GM18870 (cell line): ENCODE measurements around the gene RUNX1.
"Not testable (repeated sequence)": the region's sequence is repeated elsewhere in the genome, so short reads cannot be mapped to it uniquely, and the experiment has no call there.

Experiments used
- ATAC-seq: cut with Tn5 transposase; IDR thresholded peaks from one replicate; pipeline ENCODE4 v1.9.1; 2021; ENCODE audit warnings: moderate library complexity; ENCODE audit not compliant: unreplicated experiment

RUNX1 gene

DNA sequence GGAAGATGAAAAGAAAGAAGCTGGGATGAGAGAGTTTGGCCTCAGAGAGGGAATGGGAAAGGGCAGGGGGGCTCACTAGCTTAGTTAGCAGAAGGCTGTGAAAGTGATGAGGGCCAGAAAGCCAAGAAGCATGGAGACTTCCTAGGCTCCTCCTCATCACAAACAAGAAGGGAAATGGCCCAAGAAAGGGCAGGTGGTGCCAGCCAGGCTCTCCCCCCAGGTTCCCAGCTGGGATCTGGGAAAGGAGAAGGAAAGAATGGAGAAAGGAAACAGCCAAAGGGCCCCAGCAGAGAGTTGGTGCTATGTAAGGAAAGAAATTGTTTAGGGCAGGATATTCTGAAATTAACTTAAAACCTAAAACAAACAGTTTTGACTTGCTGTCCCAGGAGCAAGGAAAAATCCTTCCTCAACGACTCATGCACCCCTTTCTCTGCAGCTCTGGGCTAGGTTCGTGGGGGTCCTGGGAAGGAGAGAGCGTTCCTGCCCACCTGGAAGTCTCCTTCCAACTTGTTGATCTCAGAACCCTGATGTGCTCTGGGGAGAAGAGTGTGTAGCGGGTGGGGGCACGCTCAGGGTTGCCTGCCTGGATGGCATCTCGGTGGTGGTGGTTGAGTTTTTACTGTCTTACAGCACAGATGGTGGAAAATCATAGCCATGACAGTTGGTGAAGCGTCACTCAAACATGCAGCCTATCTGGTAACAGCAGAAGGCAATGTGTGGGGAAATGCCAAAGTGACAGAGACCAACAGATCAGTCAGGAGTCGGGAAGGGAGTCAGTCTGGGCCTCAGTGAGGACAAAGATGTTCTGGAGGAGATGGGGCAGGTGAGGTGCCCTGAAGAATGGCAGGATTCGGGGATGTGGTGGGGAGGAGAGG, 233.0 kb downstream of the RUNX1 start:
- no peak for ATAC-seq

DNA sequence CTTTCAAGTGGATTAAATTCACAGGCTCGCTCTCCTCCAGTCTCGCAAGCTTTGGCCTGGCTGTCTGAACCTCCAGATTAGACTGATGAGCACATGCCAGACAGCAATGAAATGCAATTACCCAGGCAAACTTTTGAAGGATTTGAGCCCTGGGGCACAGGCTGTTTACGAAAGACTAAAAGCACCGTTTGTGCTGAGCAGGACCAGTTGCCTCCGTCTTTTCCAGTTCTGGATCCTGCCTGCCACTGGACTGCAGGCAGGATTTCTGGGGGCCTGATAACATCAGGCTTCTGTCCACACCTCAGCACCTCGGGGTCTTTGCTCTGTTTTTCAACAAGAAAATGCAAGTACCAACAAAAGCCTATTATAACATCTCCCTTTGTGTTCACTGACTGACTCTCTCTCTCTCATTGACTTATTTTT, 234.6 kb downstream of the RUNX1 start:
- ATAC-seq, result no peak

DNA sequence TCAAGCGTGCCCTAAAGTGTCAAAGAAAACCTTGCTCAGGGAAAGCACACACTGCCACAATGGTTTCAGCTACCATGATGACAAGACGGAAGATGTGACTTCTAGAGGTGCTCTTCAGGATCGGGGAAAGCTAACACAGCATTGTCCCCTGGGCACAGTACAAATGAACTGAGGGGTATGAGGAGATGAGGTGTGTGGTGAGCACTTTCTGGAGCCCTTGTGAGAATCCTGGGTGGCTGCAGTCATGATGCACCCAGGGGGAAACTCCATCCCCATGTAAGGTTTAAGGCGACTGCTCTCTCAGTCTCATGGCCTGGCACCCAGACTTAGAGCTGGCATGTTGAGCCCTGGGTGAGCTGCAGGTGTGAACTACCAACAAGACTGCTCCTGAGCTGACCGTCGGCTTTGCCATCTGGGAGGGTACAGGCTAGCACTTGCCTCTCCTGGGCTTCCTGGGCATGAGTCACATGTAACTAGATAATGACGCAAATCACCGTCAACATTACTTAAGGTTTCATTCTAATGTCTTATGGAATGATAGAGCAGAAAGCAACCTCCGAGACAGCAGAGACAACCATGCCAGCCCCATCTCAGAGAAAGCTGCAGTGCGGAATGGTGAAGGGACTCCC, 235.7 kb downstream of the RUNX1 start:
- ATAC-seq, result no peak

DNA sequence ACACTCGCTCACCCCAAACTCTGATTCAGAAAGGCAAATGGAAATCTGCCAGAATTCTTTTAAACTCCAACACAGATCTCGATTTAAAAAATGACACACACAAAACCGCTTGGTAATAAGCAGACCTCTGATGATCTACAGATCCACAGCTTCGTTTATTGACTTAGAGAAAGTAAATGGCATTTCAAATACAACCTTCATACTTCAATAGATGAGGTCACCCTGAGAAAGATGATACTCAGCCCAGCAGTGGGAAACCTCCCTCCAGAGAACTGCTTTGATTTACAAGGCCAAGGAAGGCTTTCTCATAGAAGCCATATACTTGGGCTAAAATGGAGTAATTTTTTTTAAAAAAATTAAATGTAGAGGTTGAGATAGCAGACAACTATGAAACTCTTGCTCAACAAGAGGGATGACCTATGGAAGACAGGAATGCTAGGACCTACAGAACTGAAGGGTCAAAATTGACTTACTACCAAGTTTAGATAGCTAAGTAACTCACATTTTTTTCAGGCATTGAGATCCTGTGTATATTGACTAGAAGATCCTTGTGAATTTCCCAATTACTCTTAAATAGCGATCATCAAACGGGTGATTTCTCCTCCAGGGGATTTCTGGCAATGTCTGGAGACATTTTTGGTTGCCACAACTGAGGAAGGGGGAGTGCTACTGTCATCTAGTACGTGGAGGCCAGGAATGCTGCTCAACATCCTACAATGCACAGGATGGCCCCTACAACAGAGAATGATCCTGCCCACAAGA, 236.4 kb downstream of the RUNX1 start:
- no peak for ATAC-seq

DNA sequence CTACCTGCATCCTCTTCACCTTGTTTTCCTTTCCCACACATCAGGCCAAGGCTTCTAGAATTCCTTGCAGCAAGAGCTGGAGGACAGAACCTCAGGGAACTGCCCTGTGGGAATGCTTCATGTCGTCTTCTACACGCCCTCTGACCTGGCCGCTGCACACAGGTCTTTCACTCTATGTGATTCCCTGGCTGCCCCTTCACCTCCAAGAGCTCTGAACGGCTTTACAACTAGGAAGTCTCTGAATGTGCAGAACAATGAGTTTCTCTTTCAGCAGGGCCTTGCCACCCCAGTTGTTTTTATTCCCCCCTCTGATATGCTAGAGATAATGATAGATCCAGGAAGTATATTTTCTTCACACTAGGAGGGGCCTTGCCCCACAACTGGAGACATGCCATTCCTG, 237.7 kb downstream of the RUNX1 start:
- no peak for ATAC-seq

DNA sequence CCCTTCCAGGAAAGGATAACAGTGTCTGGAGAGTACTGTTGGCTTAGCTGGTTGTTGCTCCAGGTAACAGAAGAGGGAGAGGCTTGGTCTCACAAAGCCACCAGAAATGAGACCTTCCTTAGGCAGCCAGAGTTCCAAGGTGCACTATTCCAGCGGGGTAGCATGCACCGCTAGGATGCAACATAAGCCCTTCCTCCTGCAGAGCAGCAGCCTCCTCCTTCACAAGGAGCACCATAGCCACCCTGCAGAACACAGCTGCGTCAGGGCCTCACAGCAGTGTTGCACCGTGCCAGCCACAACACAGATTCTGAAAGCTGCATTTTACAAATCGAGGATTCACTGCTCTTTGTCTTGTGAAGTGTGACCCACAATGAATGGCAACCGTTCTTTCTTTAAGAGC, 238.3 kb downstream of the RUNX1 start:
- ATAC-seq, result no peak

DNA sequence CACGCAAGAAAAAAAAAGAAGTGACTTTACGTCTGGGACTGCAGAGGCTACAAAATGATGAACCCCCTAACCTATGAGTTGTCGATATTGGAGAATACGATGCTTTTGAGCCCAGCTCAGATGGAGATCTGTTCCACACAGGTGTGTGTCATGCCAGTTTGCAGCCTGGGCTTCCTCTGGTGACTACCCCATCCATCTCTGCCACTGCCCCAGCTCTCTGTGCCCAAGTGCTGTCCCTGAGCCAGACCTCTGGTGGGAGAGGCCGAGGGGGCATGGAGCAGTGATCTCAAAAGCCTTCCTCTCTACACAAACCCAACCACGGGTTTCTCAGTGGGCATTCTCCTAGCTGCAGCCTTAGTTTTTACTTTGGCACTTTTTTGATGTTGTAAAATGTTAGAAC, 239.3 kb downstream of the RUNX1 start:
- ATAC-seq, result no peak

DNA sequence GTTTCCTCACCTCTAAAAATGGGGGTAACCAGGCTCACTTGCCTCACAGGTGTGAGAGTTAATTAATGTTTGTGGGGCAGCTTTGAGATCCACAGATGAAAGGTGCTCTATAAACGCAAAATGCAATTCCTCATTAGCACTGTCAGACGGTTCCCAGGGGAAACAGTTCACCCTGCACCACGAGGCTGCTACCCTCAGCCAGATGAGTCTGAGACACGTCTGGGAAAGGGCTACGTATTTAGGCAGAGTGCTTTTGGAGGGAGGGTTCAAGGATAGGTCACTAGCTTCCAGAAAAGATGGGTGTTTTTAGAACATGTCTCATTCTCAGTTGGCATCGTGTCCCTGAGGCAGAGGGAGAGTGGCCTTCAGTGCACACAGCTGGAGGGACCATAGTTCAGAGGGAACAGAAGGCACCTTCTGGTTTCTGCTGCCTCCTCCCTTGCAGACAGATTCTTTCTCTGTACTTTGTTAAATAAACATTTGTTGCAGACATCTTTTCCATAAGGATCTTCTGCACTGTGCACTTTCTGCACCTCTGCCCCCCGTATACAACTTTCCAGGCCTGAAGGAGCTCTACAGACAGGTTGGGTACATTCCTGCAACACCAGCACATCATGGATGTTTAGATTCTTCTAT, 240.4 kb downstream of the RUNX1 start:
- ATAC-seq, result no peak

DNA sequence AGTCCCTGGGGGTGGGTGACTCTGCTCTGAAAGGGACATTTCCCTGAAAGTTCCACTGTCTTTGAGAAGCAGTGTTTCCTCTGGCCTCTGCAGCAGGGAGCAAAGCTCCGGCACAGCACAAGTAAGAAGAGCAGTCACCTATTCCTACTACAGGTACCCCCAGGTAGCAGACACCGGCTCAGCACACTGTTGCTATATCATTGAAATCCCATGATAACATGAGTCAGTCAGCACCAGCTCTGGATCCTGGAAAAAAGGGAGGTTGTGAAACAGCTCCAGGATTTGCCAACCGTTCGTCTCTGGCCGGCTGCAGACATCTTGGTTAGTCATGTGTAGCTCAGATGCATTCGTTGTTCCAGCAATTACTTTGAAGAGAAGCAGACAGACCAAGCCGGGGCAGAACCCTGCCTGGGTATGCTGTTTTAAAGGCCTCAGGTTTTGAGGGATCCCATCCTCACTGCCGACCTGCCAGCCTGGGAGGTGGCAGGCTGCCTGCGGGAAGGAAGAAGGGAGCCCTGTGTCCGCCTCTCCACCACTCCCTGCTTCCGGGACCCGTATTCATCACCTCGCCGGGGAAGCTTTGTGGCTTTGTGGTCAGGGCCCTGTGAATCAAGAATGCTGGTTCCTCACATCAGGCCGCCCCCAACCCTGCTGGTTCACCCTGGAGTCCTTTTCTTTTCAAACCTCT, 241.1 kb downstream of the RUNX1 start:
- no peak for ATAC-seq

DNA sequence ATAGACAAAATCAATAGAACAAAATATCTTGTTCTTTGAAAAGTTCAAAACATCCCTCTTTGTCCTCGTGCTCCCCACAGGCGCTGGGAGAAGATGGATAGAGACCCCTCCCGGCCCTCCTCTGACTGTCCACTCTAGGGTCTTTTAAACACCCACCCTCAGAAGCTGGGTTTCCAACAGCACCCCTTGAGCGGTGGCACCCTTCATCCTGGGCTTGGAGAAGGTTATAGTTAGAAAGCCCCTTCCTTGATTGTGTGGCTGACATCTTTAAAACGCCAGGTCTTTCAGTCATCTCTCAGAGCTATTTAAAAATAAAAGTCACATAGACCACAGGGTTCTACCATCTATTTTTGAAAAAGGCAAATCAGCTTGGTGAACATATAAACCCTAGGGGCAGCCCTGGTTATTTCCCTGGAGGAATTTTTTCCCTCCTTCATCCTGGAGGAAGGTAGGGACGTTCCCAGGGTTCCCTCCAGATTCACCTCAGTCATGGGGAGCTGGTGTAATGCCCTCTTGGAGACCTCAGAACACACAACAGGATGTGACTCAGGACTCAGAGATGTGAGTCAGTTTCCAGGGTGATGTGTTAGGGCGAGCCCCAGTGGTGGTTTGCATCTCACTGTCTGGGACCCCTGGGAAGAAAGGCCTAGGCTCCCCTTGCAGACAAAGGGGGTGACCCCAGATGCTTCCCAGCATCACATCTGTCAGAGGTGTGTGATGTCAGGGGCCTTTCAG, 241.8 kb downstream of the RUNX1 start:
- no peak for ATAC-seq

DNA sequence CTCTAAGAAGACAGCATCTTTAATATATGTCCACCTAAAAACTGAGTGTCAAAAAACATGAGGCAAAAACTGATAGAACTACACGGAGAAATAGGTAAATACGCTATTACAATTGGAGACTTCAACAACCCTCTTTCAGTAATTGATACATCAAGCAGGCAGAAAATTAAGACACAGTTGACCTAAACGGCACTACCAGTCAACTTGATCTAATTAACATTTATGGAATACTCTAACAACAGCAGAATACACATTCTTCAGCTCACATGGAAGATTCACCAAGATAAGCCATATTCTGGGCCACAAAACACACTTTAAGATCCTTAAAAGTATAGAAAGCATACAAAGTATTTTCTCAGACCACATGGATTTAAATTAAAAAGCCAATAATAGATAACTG, 242.7 kb downstream of the RUNX1 start:
- no peak for ATAC-seq

DNA sequence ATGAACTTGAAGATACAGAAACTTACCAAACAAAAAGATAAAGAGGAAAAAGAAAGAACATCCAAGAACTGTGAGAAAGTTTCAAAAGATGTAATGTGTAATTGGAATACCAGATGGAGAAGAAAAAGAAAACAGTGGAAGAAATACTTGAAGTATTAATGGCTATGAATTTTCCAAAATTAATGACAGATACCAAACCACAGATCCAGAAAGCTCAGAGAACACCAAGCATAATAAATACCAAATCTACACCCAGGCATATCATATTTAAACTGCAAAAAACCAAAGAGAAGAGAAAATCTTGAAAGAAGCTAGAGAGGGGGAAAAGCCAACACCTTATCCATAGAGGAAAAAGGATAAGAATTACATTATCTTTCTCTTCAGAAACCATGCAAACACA, 243.9 kb downstream of the RUNX1 start:
- no peak for ATAC-seq

DNA sequence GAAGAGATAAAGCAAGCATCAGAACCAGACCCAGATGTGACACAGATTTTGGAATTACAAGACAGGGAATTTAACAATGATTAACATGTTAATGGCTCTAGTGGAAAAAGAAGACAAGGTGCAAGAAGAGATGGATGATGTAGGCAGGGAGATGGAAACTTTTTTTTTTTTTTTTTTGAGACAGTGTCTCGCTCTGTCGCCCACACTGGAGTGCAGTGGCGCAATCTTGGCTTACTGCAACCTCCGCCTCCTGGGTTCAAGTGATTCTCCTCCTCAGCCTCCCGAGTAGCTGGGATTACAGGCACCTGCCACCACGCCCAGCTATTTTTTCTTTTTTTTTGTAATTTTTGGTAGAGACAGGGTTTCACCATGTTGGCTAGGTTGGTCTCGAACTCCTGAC, 244.5 kb downstream of the RUNX1 start:
- not testable (repeated sequence) for ATAC-seq

DNA sequence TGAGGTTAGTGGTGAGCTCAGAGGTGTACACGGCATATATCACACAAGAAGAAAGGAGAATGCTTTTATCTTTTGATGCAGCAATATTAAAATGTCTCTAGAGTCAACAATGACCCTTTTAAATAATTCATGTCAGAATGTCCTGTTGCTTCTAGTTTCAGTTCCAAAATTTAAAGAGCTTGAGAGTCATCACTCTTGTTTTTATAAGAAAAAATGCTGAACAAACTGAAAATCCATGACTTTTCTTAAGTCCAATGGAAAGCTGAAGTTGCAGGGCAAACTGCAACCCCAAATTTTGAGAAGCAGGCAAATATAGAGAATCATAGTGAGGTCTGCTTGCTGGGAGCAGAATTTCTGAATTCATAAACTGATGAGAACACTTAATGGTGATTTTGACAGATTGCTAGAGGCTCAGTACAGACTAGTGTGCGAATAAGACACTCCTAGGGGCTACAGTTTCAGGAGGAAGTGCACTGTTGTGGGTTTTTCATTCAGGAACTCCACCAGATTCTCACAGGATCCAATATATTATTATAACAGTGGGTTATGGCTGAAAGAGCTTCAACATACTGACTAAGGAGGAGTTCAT, 245.2 kb downstream of the RUNX1 start:
- no peak for ATAC-seq

DNA sequence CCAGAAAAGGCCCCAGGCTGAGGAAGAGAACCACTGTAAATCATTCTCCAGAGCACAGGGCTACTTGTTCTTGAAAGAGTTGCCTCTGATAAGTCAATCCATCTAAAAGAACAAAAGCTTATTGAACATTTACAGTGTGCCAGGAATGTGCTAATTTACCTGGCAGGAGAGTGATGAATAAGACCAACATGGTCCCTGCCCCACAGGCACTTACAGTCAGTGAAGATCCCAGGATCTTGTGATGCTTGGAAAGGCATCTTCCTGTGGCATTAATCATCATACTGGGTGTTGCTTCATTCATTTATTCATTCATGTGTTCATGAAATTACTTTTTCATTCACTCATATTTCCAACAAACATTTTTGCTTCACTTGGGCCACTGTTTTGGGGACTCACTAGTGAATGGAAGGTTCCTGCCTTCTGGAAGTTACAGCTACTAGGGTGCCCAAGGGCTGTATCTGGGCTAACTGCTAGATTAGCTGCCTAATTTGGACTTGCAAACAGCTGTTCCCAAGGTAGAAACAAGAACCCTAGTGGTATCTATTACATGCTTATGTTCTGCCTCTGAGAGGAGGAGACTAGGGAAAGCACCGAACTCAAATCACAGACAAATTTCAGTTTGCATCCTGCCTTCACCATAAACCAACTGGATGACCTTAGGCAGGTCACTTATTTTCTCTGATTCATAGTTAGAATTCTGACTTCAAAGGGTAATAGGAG, 246.8 kb downstream of the RUNX1 start:
- no peak for ATAC-seq

DNA sequence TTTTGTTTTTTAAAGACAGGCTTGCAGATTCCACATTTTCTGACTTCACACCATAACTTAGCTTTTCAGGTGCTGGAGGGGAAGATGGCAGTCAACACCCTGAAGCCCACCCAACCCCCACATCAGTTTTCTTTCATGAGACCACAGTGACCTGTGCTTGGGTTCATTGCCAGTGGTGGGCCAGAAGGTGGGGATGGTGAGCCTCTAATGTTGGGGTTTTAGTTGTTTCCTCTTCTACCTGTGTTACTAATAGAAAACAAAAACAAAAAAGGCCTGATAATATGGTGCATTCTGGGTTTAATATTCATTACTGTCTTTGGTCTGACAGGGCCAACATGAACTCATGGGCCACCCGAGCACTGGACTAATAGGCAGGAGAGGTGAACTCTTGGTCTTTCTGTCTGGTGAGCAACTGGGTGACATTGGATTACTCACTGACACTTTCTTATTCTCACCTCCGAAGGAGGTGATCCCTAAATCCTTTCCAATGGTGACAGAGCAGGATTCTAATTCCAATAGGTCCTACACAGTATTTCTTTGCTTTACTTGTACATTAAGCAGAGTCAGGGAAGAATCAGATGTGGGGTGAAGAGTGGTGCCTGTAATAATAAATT, 247.5 kb downstream of the RUNX1 start:
- ATAC-seq, result no peak

DNA sequence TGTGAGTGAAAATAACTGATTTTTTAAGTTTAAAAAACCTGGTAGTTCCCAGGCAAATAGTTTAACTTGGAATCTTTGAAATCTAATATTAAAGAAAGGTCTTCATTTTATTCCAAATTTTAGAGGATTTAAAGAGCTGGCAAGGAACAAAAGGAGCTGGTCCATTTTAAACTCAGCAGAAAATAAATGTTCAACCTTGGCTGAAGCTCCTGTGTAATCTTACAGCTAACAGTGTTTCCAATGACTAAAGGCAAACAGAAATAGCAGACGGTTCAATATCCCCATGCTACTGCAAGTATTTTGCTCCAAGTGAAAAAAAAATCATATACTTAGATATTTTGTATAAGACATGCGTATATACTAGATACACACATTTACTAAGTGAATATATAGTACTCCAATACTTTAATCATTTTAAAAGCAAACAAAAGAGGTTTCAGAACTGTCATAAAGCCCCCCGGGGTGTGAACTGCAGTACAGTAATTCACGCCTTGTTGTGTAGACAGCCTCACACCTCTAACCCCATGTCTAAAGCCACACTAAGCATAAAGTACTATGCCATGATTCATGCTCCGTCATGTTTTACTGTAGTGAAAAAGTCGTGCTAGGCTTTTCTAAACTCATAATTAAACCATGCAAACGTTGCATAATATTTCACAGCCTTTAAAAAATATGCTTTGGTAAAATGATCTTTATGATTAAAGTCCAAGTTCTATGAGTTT, 248.1 kb downstream of the RUNX1 start:
- ATAC-seq, result no peak

DNA sequence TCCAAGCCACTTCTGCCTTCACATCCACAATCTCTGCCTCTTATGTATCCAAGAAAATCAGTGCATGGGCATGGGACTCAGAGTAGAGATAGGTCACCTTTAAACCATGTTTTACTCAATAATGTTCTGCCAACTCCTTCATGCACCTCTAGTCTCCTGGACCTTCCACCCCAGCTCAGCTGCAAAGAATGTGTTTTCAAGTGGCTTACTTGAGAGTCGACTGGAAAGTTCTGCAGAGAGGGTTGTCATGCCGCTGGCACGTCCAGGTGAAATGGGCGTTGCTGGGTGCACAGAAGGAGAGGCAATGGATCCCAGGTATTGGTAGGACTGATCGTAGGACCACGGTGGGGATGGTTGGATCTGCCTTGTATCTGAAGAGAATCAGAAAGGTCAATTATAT, 250.0 kb downstream of the RUNX1 start:
- no peak for ATAC-seq
